ENCODE data around the gene MAST2. TPM values are rescaled to one million over a fixed set of nuclear protein-coding genes. Genes with fewer than 3 reads are reported as not detected.

Gene MAST2
- total and polyA plus RNA-seq, 3 experiments from 2014 or later: 5.6 to 29.9 (median 29.5) TPM

DNA sequence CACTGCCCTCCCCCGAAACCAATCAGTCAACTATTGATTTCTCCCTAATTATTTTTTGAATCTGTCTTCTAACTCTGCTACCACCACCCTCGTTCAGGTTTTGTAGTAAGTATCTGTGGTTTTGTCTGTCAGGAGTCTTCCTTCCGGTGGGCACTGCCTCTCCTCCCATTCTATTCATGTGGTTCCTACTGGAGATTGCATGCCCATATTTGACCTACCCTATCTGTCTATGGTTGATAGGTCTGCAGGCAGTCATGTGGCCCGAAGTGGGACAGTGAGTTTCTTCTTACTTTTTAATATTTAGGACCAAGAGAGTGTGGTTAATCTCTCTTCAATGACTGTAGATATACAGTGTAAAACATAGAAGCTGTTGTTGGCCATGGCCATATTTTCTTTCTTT is 17.8 kb upstream of the MAST2 start:
- Histone ChIP-seq H3K9me3 (ENCODE audit: low read length) (no peaks in the 10 kb centered on the region), H3K27ac (ENCODE audit: low read depth, low read length) (no peak overlapping the region), H3K27me3 (ENCODE audit: insufficient read depth, low read length, poor library complexity, severe bottlenecking) (peaks cover 4% of the 10 kb centered on the region), H3K4me1 (ENCODE audit: insufficient read depth, low read length) (peaks cover 23% of the 10 kb centered on the region), H3K4me3 (ENCODE audit: low read length) (peak overlapping the region; percentile 20), H3K36me3 (ENCODE audit: insufficient read depth, low read length) (no peaks in the 10 kb centered on the region)
- H3K4me1 Mint-ChIP-seq: peaks cover 12 to 26% (median 19%) of the 10 kb centered on the region in 3 donors
- peaks cover 0 to 3% (median 0%) of the 10 kb centered on the region in 3 donors for H3K36me3 Mint-ChIP-seq
- peaks cover 13 to 26% of the 10 kb centered on the region in 2 donors for H3K27me3 Mint-ChIP-seq
- DNase-seq: peak; percentile 3 to 61 (median 50)
- H3K9me3 Mint-ChIP-seq: no peaks in the 10 kb centered on the region
- peak overlapping the region; percentile 12 to 81 (median 75) for H3K4me3 Mint-ChIP-seq
- CTCF ChIA-PET: interaction anchor here (0.6 kb wide), 1 partner anchor 78 kb away, joined by 3 read pairs; no protein-coding TSS in a partner anchor
- POLR2A ChIA-PET: no interaction called here
- H3K27ac Mint-ChIP-seq: peak overlapping the region in 3 of 8 donors; percentile 4 to 46 (median 36)

DNA sequence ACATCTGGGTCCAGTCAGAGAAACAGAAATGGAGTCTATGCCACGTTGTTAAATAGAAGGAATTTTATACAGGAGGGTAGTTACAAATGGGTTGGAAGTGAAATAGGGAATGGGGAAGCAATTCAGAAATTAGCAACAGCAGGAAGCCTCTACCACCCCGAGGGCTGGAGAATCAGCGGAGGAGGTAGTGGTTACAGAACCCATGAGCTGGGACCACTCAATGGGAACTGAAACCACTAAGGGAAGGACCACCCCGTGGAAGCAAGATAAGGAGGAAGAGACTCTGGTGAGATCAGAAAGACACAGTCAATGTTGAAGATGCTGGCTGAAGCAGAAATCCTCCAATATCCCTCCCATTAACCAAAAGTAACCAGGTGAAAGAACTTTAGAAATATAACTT is 15.5 kb upstream of the MAST2 start:
- Mint-ChIP-seq H3K9me3 (no peaks in the 10 kb centered on the region), H3K4me1 (peaks cover 12 to 26% (median 19%) of the 10 kb centered on the region in 3 donors), H3K27me3 (peaks cover 16 to 19% of the 10 kb centered on the region in 2 donors), H3K27ac (no peak overlapping the region), H3K4me3 (no peak overlapping the region), H3K36me3 (peaks cover 0 to 3% (median 0%) of the 10 kb centered on the region in 3 donors)
- Histone ChIP-seq H3K27me3 (ENCODE audit: insufficient read depth, low read length, poor library complexity, severe bottlenecking) (peaks cover 4% of the 10 kb centered on the region), H3K4me3 (ENCODE audit: low read length) (no peak overlapping the region), H3K4me1 (ENCODE audit: insufficient read depth, low read length) (peaks cover 23% of the 10 kb centered on the region), H3K27ac (ENCODE audit: low read depth, low read length) (no peak overlapping the region), H3K9me3 (ENCODE audit: low read length) (no peaks in the 10 kb centered on the region), H3K36me3 (ENCODE audit: insufficient read depth, low read length) (no peaks in the 10 kb centered on the region)
- DNase-seq: no peak
- ChIA-PET CTCF (no interaction called here), POLR2A (no interaction called here)

DNA sequence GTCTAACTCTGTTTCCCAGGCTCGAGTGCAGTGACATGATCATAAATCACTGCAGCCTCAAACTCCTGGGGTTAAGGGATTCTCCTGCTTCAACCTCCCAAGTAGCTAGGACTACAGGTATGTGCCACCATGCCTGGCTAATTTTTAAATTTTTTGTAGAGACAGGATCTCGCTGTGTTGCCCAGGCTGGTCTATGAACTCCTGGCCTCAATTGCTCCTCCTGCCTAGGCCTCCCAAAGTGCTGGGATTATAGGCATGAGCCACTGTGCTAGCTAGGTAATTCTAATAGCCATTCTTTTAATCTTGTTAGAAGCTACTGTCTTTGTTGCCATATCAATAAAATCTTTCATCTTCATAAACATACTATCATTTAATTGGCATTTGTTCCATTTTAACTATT is 13.8 kb upstream of the MAST2 start:
- H3K4me1 Mint-ChIP-seq: peaks cover 12 to 23% (median 15%) of the 10 kb centered on the region in 3 donors
- no peak overlapping the region for H3K27ac Mint-ChIP-seq
- no peak overlapping the region for H3K27ac ChIP-seq (ENCODE audit: low read depth, low read length)
- DNase-seq: no peak
- peaks cover 16 to 26% of the 10 kb centered on the region in 2 donors for H3K27me3 Mint-ChIP-seq
- peaks cover 23% of the 10 kb centered on the region for H3K4me1 ChIP-seq (ENCODE audit: insufficient read depth, low read length)
- H3K4me3 Mint-ChIP-seq: no peak overlapping the region
- peaks cover 0 to 3% (median 0%) of the 10 kb centered on the region in 3 donors for H3K36me3 Mint-ChIP-seq
- H3K4me3 ChIP-seq (ENCODE audit: low read length): no peak overlapping the region
- no peaks in the 10 kb centered on the region for H3K36me3 ChIP-seq (ENCODE audit: insufficient read depth, low read length)
- POLR2A ChIA-PET: no interaction called here
- H3K9me3 ChIP-seq (ENCODE audit: low read length): no peaks in the 10 kb centered on the region
- peaks cover 4% of the 10 kb centered on the region for H3K27me3 ChIP-seq (ENCODE audit: insufficient read depth, low read length, poor library complexity, severe bottlenecking)
- CTCF ChIA-PET: no interaction called here
- no peaks in the 10 kb centered on the region for H3K9me3 Mint-ChIP-seq

DNA sequence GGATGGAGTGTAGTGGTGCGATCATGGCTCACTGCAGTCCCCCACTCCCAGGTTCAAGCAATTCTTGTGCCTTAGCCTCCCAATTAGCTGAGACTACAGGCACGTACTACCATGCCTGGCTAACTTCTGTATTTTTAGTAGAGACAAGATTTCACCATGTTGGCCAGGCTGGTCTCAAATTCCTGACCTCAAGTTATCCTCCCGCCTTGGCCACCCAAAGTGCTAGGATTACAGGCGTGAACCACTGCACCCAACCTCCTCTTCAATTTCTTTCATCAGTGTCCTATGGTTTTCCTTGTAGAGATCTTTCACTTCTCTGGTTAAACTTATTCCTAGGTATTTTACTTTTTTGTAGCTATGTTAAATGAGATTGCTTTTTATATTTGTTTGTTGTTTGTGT is 10.7 kb upstream of the MAST2 start:
- no peaks in the 10 kb centered on the region for H3K4me1 Mint-ChIP-seq
- Histone ChIP-seq H3K27me3 (ENCODE audit: insufficient read depth, low read length, poor library complexity, severe bottlenecking) (no peaks in the 10 kb centered on the region), H3K9me3 (ENCODE audit: low read length) (no peaks in the 10 kb centered on the region), H3K4me3 (ENCODE audit: low read length) (no peak overlapping the region), H3K27ac (ENCODE audit: low read depth, low read length) (no peak overlapping the region), H3K4me1 (ENCODE audit: insufficient read depth, low read length) (no peaks in the 10 kb centered on the region), H3K36me3 (ENCODE audit: insufficient read depth, low read length) (no peaks in the 10 kb centered on the region)
- no peak for DNase-seq
- H3K4me3 Mint-ChIP-seq: no peak overlapping the region
- peaks cover 9 to 26% of the 10 kb centered on the region in 2 donors for H3K27me3 Mint-ChIP-seq
- H3K27ac Mint-ChIP-seq: no peak overlapping the region
- ChIA-PET POLR2A (no interaction called here), CTCF (no interaction called here)
- H3K36me3 Mint-ChIP-seq: no peaks in the 10 kb centered on the region
- H3K9me3 Mint-ChIP-seq: no peaks in the 10 kb centered on the region

DNA sequence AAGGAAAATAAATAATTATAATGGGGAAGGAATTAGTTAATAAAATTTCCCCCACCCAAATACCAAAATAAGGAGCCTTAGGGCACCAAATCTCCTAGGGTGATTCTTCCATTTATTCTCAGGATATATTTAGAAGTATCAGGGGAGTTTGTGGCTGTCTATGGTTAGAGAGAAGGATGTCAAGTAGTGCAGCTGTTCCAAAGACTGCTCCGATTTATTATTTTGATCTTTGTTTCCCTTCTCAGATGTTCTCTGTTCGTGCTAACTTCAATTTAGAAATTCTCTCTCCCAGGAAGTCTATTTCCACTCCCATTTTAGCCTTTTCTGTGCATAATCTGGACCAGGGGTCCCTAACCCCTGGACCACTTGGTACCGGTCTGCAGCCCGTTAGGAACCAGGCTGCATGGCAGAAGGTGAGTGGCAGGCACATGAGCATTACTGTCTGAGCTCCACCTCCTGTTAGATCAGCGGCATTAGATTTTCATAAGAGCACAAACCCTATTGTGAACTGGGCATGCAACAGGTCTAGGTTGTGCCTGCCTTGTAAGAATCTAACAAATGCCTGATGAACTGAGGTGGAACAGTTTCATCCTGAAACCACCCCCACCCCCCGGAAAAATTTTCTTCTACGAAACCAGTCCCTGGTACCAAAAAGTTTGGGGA is 9.3 kb upstream of the MAST2 start:
- Histone ChIP-seq H3K9me3 (ENCODE audit: low read length) (no peaks in the 10 kb centered on the region), H3K36me3 (ENCODE audit: insufficient read depth, low read length) (no peaks in the 10 kb centered on the region), H3K27me3 (ENCODE audit: insufficient read depth, low read length, poor library complexity, severe bottlenecking) (no peaks in the 10 kb centered on the region), H3K27ac (ENCODE audit: low read depth, low read length) (no peak overlapping the region), H3K4me3 (ENCODE audit: low read length) (no peak overlapping the region), H3K4me1 (ENCODE audit: insufficient read depth, low read length) (no peaks in the 10 kb centered on the region)
- Mint-ChIP-seq H3K4me3 (no peak overlapping the region), H3K27me3 (peaks cover 5 to 22% of the 10 kb centered on the region in 2 donors), H3K36me3 (no peaks in the 10 kb centered on the region), H3K9me3 (no peaks in the 10 kb centered on the region), H3K4me1 (no peaks in the 10 kb centered on the region), H3K27ac (no peak overlapping the region)
- ChIA-PET POLR2A (no interaction called here), CTCF (no interaction called here)
- no peak for DNase-seq

DNA sequence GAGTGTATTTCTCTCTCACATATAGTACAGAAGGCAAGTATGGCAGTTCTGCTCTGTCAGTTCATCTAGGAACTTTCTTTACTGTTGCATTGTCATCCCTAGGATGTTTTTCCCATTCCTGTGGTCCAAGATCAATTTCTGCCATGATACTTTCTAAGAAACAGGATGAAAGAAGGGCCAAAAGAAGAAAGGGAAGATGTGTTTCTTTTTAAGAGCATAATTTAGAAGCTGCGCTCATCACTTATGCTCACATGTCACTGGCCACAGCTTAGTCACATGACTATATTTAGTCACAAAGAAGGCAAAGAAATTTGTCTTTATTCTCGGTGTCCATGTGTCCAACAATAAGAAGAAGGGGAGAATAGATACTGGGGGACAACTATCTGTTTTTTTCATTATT is 7.0 kb upstream of the MAST2 start:
- Mint-ChIP-seq H3K36me3 (no peaks in the 10 kb centered on the region), H3K27me3 (peaks cover 5 to 22% of the 10 kb centered on the region in 2 donors), H3K4me3 (no peak overlapping the region), H3K9me3 (no peaks in the 10 kb centered on the region), H3K27ac (no peak overlapping the region), H3K4me1 (no peaks in the 10 kb centered on the region)
- Histone ChIP-seq H3K9me3 (ENCODE audit: low read length) (no peaks in the 10 kb centered on the region), H3K27ac (ENCODE audit: low read depth, low read length) (no peak overlapping the region), H3K4me3 (ENCODE audit: low read length) (no peak overlapping the region), H3K27me3 (ENCODE audit: insufficient read depth, low read length, poor library complexity, severe bottlenecking) (no peaks in the 10 kb centered on the region), H3K4me1 (ENCODE audit: insufficient read depth, low read length) (no peaks in the 10 kb centered on the region), H3K36me3 (ENCODE audit: insufficient read depth, low read length) (no peaks in the 10 kb centered on the region)
- POLR2A ChIA-PET: interaction anchor here (0.6 kb wide), 1 partner anchor 22 kb away, joined by 4 read pairs; no protein-coding TSS in a partner anchor
- CTCF ChIA-PET: no interaction called here
- no peak for DNase-seq

DNA sequence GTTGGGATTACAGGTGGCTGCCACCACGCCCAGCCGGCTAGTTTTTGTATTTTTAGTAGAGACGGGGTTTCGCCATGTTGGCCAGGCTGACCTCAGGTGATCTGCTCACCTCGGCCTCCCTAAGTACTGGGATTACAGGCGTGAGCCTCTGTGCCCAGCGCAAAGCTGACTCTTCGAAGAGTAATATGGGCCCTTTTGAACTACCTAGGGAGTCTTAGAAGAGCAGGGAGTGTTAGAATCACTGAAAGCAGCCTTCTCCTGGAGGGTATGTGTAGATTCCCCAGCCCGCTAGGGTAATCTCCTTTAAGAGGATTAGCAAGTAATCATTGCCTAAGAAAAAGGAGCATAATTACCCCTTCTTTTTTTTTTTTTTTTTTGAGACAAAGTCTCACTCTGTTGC is 6.5 kb upstream of the MAST2 start:
- CTCF ChIA-PET: no interaction called here
- peaks cover 0 to under 1% (median under 1%) of the 10 kb centered on the region in 3 donors for H3K4me1 Mint-ChIP-seq

DNA sequence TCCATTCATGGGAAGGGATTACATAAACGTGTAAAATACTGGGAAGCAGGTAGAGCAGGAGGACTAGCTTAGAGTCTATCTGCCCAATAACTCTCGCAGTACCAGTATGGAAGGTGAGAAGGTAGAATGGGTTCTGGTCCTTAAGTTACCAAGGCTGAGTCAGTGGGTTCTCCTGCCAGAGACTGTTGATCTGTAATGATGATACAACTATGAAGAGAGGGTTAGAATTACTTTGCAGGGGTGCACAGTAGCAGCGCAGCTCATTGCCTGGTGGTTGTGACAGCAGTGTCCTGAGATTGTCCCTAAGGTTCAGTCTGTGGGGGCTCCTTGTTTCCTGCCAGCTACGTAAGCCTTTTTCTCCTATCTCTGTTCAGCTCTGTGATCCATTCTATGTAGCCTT is 2.5 kb upstream of the MAST2 start:
- no peak for DNase-seq
- Mint-ChIP-seq H3K27ac (no peak overlapping the region), H3K9me3 (no peaks in the 10 kb centered on the region), H3K27me3 (peaks cover 2 to 7% of the 10 kb centered on the region in 2 donors), H3K4me1 (peaks cover 21 to 32% (median 25%) of the 10 kb centered on the region in 3 donors), H3K36me3 (peaks cover 0 to 7% (median 0%) of the 10 kb centered on the region in 3 donors), H3K4me3 (peak overlapping the region in 1 of 7 donors; percentile 83)
- H3K4me3 ChIP-seq (ENCODE audit: low read length): no peak overlapping the region
- H3K36me3 ChIP-seq (ENCODE audit: insufficient read depth, low read length): no peaks in the 10 kb centered on the region
- H3K4me1 ChIP-seq (ENCODE audit: insufficient read depth, low read length): peaks cover 17% of the 10 kb centered on the region
- ChIA-PET POLR2A (no interaction called here), CTCF (no interaction called here)
- H3K27me3 ChIP-seq (ENCODE audit: insufficient read depth, low read length, poor library complexity, severe bottlenecking): no peaks in the 10 kb centered on the region
- H3K9me3 ChIP-seq (ENCODE audit: low read length): no peaks in the 10 kb centered on the region
- no peak overlapping the region for H3K27ac ChIP-seq (ENCODE audit: low read depth, low read length)

More for the DNA sequence above, 6.5 kb upstream of the MAST2 start:
- Histone ChIP-seq H3K27ac (ENCODE audit: low read depth, low read length) (no peak overlapping the region), H3K27me3 (ENCODE audit: insufficient read depth, low read length, poor library complexity, severe bottlenecking) (no peaks in the 10 kb centered on the region), H3K4me3 (ENCODE audit: low read length) (no peak overlapping the region), H3K4me1 (ENCODE audit: insufficient read depth, low read length) (no peaks in the 10 kb centered on the region), H3K9me3 (ENCODE audit: low read length) (no peaks in the 10 kb centered on the region), H3K36me3 (ENCODE audit: insufficient read depth, low read length) (no peaks in the 10 kb centered on the region)
- no peak for DNase-seq
- POLR2A ChIA-PET: no interaction called here
- Mint-ChIP-seq H3K9me3 (no peaks in the 10 kb centered on the region), H3K27me3 (peaks cover 5 to 22% of the 10 kb centered on the region in 2 donors), H3K4me3 (no peak overlapping the region), H3K36me3 (no peaks in the 10 kb centered on the region), H3K27ac (no peak overlapping the region)
